GM23248 (cell line): ENCODE measurements around the gene KIF6. TPM values are rescaled to one million over a fixed set of nuclear protein-coding genes. Genes with fewer than 3 reads are reported as not detected.

ENCODE experiments used
- DNase-seq: peaks from one replicate; pipeline ENCODE4 v3.0.0-alpha.2; 2015
- H2AFZ ChIP-seq: fragments of 200-600 bp; sonication (generic); 2 replicates; pipeline ENCODE4 v1.6.1; 2016; ENCODE audit warnings: antibody characterized with exemption
- H3F3A ChIP-seq: fragments of 200-600 bp; sonication (generic); 2 replicates; pipeline ENCODE4 v1.6.1; 2016; ENCODE audit warnings: mild to moderate bottlenecking, antibody characterized with exemption, mixed run types; ENCODE audit not compliant: insufficient read depth
- H3K27ac ChIP-seq: fragments of 200-600 bp; sonication (generic); 2 replicates; pipeline ENCODE4 v1.5.1; 2016; ENCODE audit warnings: mild to moderate bottlenecking
- H3K27me3 ChIP-seq: fragments of 200-600 bp; sonication (generic); replicated peaks from 2 replicates; pipeline ENCODE4 v1.6.1; 2016; ENCODE audit warnings: mild to moderate bottlenecking; ENCODE audit not compliant: insufficient read depth
- H3K36me3 ChIP-seq: fragments of 200-600 bp; sonication (generic); 2 replicates; pipeline ENCODE4 v1.6.1; 2016; ENCODE audit warnings: low read depth, mild to moderate bottlenecking
- H3K4me1 ChIP-seq: fragments of 200-600 bp; sonication (generic); 2 replicates; pipeline ENCODE4 v1.6.1; 2016; ENCODE audit warnings: mild to moderate bottlenecking; ENCODE audit not compliant: insufficient read depth
- H3K4me2 ChIP-seq: fragments of 200-600 bp; sonication (generic); one replicate; pipeline ENCODE4 v1.6.1; 2016; ENCODE audit warnings: mild to moderate bottlenecking; ENCODE audit not compliant: unreplicated experiment
- H3K4me3 ChIP-seq: fragments of 200-600 bp; sonication (generic); 2 replicates; pipeline ENCODE4 v1.5.1; 2016; ENCODE audit warnings: mild to moderate bottlenecking
- H3K79me2 ChIP-seq: fragments of 200-600 bp; sonication (generic); 2 replicates; pipeline ENCODE4 v1.6.1; 2016; ENCODE audit warnings: mild to moderate bottlenecking; ENCODE audit not compliant: insufficient read depth
- H3K9ac ChIP-seq: fragments of 200-600 bp; sonication (generic); 2 replicates; pipeline ENCODE4 v1.6.1; 2016; ENCODE audit warnings: mild to moderate bottlenecking
- H3K9me2 ChIP-seq: fragments of 200-600 bp; sonication (generic); 2 replicates; pipeline ENCODE4 v1.6.1; 2016; ENCODE audit warnings: mixed run types, mild to moderate bottlenecking, moderate library complexity; ENCODE audit not compliant: insufficient read depth
- H3K9me3 ChIP-seq: fragments of 200-600 bp; sonication (generic); one replicate; pipeline ENCODE4 v1.6.1; 2017; ENCODE audit warnings: low read depth
- H4K20me1 ChIP-seq: fragments of 200-600 bp; sonication (generic); 2 replicates; pipeline ENCODE4 v1.6.0; 2016; ENCODE audit not compliant: insufficient read depth
- EZH2 ChIP-seq: fragments of 200-600 bp; sonication (generic); IDR thresholded peaks from 2 replicates; pipeline ENCODE4 v1.6.1; 2018; ENCODE audit warnings: antibody characterized with exemption, mild to moderate bottlenecking; ENCODE audit not compliant: insufficient read depth, poor library complexity, severe bottlenecking
- EZH2phosphoT487 ChIP-seq: fragments of 200-600 bp; sonication (generic); IDR thresholded peaks from 2 replicates; pipeline ENCODE4 v1.6.1; 2018; ENCODE audit warnings: antibody characterized with exemption, moderate library complexity, mild to moderate bottlenecking, low read depth; ENCODE audit not compliant: insufficient read depth
- WGBS, 2 experiments: methylation state at CpG; one replicate each; pipeline ENCODE4 v1.1.6; 2015 to 2017; ENCODE audit warnings: low lambda C conversion rate in 2 of 2, low coverage in 1 of 2; ENCODE audit errors: missing lambda C conversion rate in 2 of 2; 5-methylcytosine and 5-hydroxymethylcytosine counted together
- in situ Hi-C: fragments of 300-500 bp; cut with MboI; formaldehyde crosslinking; loops from 2 replicates; pipeline ENCODE4 v1.15.0; 2020
- polyA plus RNA-seq: library from polyadenylated mRNA; unstranded; fragments of >200 nt; fragmentation: Nextera tagmentation; extraction: Ambion mirVana; gene quantifications from 2 replicates; pipeline ENCODE4 v1.2.1, GENCODE V29; 2016
- total RNA-seq: library from RNA; depleted of rRNA; stranded (reverse); fragments of >200 nt; shearing (Covaris generic); gene quantifications from 2 replicates; pipeline ENCODE4 v1.2.3, GENCODE V29; 2014

The KIF6 gene
- total and polyA plus RNA-seq, 2 experiments from 2014 or later = 0.22 to 0.91 TPM

- no peaks in the 10 kb centered on the region for H3K27me3 ChIP-seq
- peaks cover 9% of the 10 kb centered on the region for H3K4me1 ChIP-seq
- DNase-seq = peak; percentile 47
- in situ Hi-C loops = loop anchor here (10.0 to 25.0 kb wide), 3 partner anchors 515 to 1467 kb away; no protein-coding TSS in a partner anchor
- no peak overlapping the region for H2AFZ ChIP-seq
- H3K4me2 ChIP-seq = no peak overlapping the region
- H3K79me2 ChIP-seq = no peaks in the 10 kb centered on the region
- H4K20me1 ChIP-seq = no peaks in the 10 kb centered on the region
- no peak overlapping the region for H3K9ac ChIP-seq
- TF ChIP-seq EZH2 (no peak), EZH2phosphoT487 (no peak)
- no peaks in the 10 kb centered on the region for H3K36me3 ChIP-seq
- H3K9me3 ChIP-seq = no peaks in the 10 kb centered on the region
- H3F3A ChIP-seq = no peaks in the 10 kb centered on the region
- H3K9me2 ChIP-seq = no peaks in the 10 kb centered on the region
- H3K27ac ChIP-seq = no peak overlapping the region
- no peak overlapping the region for H3K4me3 ChIP-seq
- WGBS, 2 experiments = 20 to 50% methylated on average over 1 of the region's 1 CpG
Measured at GRCh38 chr6:39369987-39370386, 355.2 kb downstream of the KIF6 start.

DNA sequence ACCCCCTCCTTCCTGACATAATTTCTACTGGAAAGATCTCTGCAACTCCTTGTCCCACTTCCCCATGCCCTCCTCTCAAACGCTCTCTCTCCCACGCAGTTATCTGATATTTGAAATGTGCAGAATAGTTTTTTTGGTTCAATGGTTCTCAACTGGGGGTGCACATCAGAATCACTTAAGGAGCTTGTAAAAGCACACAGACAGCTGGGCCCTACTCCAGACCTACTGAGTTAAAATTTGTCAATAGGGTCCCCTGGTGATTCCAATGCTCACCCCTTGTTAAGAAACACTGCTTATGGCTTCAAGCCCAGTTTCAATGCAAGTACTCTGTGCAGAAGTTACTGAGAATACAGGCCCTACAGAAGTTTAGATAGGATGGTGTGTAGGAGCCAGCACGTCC, 357.5 kb downstream of the KIF6 start:
- H2AFZ ChIP-seq = no peak overlapping the region
- no peaks in the 10 kb centered on the region for H3K27me3 ChIP-seq
- no peaks in the 10 kb centered on the region for H3K79me2 ChIP-seq
- in situ Hi-C loops = loop anchor here (10.0 to 25.0 kb wide), 2 partner anchors 947 to 1470 kb away; no protein-coding TSS in a partner anchor
- 82 to 86% methylated on average over 3 of the region's 3 CpGs for WGBS, 2 experiments
- no peak overlapping the region for H3K4me3 ChIP-seq
- no peak overlapping the region for H3K4me2 ChIP-seq
- no peak overlapping the region for H3K27ac ChIP-seq
- H3K9ac ChIP-seq = no peak overlapping the region
- peaks cover 12% of the 10 kb centered on the region for H3K4me1 ChIP-seq
- H3K36me3 ChIP-seq = no peaks in the 10 kb centered on the region
- no peaks in the 10 kb centered on the region for H4K20me1 ChIP-seq
- H3F3A ChIP-seq = no peaks in the 10 kb centered on the region
- TF ChIP-seq EZH2 (no peak), EZH2phosphoT487 (no peak)
- H3K9me2 ChIP-seq = no peaks in the 10 kb centered on the region
- DNase-seq = no peak
- no peaks in the 10 kb centered on the region for H3K9me3 ChIP-seq

GRCh38 chr6:39366931-39367618, 358.1 kb downstream of the KIF6 start:
- Histone ChIP-seq H3K9me3 (no peaks in the 10 kb centered on the region), H3K4me3 (no peak overlapping the region), H3K36me3 (no peaks in the 10 kb centered on the region), H4K20me1 (no peaks in the 10 kb centered on the region), H3K79me2 (no peaks in the 10 kb centered on the region), H3F3A (no peaks in the 10 kb centered on the region), H3K4me2 (no peak overlapping the region), H2AFZ (no peak overlapping the region), H3K9ac (no peak overlapping the region), H3K27ac (no peak overlapping the region), H3K4me1 (peaks cover 12% of the 10 kb centered on the region), H3K27me3 (no peaks in the 10 kb centered on the region), H3K9me2 (no peaks in the 10 kb centered on the region)
- DNase-seq = peak; percentile 14
- WGBS, 2 experiments = 78 to 80% methylated on average over 9 of the region's 9 CpGs
- TF ChIP-seq EZH2 = no peak
- in situ Hi-C loops = loop anchor here (10.0 to 25.0 kb wide), 2 partner anchors 948 to 1470 kb away; no protein-coding TSS in a partner anchor

GRCh38 chr6:39365281-39366074, 359.7 kb downstream of the KIF6 start:
- Histone ChIP-seq H4K20me1 (no peaks in the 10 kb centered on the region), H3K79me2 (no peaks in the 10 kb centered on the region), H3F3A (no peaks in the 10 kb centered on the region), H3K9ac (no peak overlapping the region), H3K9me2 (no peaks in the 10 kb centered on the region), H3K4me1 (peaks cover 12% of the 10 kb centered on the region), H3K27me3 (no peaks in the 10 kb centered on the region), H2AFZ (no peak overlapping the region), H3K36me3 (no peaks in the 10 kb centered on the region), H3K9me3 (no peaks in the 10 kb centered on the region), H3K4me2 (peak overlapping the region; percentile 49), H3K4me3 (no peak overlapping the region), H3K27ac (no peak overlapping the region)
- no peak for TF ChIP-seq EZH2phosphoT487
- no peak for TF ChIP-seq EZH2
- WGBS, 2 experiments = 79 to 82% methylated on average over 13 of the region's 13 CpGs
- DNase-seq = peak; percentile 88
- in situ Hi-C loops = loop anchor here (10.0 to 25.0 kb wide), 2 partner anchors 949 to 1472 kb away; no protein-coding TSS in a partner anchor
